GM21367 (cell line): ENCODE results near the gene COMMD3.

Source experiments
- ATAC-seq: cut with Tn5 transposase; IDR thresholded peaks from one replicate; pipeline ENCODE4 v1.9.1; 2021; ENCODE audit not compliant: unreplicated experiment

COMMD3 gene

DNA sequence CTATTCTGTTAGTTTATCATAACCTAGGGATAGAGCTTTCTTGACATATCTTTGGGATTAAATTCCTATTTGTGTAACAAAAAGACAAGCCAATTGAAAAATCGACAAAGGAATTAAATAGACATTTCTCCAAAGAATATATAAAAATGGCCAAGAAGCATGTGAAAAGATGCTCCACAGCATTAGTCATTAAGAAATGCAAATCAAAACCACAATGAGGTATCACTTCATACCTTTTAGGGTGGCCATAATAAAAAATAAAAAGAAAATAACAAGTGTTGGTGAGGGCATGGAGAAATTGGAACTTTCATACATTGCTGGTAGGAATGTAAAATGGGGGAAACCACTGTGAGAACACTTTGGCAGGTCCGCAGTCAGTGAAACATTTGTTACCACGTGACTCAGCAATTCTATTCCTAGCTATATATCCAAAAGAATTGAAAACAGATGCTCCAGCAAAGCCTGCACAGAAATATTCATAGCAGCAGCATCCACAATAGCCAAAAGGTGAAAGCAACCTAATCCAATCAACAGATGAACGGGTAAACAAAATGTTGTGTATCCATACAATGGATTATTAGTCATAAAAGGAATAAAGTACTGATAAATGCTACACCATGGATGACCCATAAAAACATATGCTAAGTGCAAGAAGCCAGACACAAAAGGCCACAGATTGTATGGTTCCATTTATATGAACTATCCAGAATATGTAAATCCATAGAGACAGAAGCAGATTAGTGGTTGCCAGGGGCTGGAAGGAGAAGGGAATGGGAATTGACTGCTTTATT is 49.7 kb downstream of the COMMD3 start:
- ATAC-seq = no peak

DNA sequence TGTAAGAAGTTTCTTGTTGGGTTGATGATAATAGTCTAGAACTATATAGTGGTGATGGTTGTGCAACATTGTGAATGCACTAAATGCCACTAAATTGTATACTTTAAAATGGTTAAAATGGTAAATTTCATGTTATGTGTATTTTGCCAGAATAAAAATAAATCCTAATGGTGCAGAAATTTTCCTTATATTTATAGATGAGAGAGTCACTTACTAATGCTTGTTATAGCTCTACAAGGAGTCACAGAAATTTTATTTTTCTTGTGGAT is 50.2 kb downstream of the COMMD3 start:
- ATAC-seq = no peak

DNA sequence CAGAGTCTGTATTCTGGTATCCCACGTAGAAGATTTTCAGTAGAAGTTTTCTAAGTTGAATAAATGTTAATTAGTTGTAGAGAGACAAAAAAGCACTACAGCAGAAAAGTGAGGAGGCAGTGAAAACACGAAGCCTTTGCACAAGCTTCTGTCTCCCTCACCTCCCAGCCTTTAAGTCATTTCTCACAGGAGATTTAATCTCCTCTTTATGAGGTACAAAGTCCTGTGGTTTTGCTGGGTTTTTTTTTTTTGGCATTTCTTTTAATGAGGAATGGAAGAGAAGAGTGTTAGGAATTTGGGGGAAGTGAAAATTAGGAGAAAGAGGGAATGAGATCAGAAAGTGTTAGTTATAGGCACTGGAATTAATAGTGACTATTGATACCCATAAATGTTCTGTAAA is 50.6 kb downstream of the COMMD3 start:
- ATAC-seq = no peak

DNA sequence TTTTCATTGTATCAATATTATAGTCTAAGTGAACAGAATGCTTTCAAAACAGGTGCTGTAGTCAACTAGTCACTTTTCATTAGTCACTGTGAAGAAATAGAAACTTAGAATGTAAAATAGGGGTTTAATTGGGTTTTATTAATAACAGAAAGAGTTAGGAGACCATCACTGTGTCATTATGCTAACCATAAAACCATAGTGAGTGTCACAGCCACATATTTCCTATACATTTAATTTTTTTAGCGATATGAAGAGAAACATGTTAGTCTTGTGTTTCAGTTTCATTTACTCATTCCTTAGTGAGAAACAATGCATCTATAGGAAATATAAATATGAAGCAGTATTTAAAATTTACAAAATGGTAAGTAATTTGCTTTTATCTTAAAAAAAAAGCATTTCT is 51.3 kb downstream of the COMMD3 start:
- no peak for ATAC-seq

DNA sequence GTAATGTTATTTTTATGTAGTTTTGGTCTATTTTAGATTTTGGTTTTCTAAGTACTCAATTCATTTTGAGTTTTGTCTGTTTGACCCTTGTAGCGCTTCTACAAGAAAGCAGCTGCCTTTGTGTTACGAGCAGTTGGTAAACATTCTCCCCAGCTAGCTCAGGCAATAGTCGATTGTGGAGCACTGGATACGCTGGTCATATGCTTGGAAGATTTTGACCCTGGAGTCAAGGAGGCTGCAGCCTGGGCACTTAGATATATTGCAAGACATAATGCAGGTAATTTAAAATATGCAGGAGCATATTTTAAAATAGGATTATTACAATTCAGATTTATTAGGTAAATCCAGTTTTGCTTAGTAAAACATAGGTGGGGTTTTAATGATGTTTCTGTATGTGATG is 52.2 kb downstream of the COMMD3 start:
- ATAC-seq = no peak

DNA sequence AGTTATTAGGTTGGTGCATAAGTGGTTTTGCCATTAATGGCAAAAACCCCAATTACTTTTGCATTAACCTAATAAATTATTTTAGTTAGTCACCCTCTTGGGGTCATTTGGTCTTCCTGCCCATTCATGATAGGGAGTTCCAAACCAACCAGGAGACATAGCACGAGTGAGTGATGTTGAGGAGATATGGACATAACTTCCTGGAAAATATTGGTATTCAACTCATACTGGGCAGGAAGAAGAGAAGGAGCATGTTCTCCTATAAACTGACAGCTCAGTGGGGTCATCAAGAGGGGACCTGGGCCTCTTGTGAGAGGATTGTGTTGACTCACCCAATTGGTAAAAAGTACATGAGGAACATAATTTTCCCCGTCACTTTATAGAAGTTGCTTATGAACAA is 52.8 kb downstream of the COMMD3 start:
- ATAC-seq = no peak

DNA sequence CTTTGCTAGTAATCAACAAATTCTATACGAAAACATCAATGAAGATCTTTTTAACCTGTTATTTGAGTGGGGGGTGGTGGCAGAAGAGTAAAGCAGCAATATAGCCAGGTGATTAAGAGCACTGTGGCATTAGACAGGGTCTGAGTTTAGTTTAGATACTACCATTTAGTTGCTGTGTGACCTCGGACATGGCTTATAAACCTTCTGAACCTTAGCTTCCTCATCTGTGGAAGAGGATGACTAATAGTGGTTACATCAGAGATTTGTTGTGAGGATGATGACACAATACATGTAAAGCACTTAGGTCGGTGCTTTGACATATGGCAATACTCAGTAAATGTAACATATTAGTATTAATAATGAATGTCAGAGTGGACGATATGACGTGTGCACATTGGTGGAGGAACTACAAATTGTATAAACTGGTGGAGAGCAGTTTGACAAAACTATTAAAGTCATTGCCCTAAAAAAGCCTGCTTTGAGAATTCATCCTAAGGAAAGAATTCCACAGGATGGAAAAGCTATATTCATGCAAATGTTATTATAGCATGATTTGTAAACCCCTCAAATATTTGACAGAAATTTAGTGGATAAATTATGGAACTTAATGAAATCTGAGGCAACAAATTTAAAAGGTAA is 53.4 kb downstream of the COMMD3 start:
- ATAC-seq = no peak
